Erythroblast (primary cell): ENCODE measurements around the gene FES.
A peak's percentile ranks its signal among the peaks of the same experiment; 100 is the strongest.
"Not testable (repeated sequence)": the region's sequence is repeated elsewhere in the genome, so short reads cannot be mapped to it uniquely, and the experiment has no call there.

Experiments used
- DNase-seq, 2 experiments: peaks; one replicate each; lab custom pipeline; 2025; lab: John Stamatoyannopoulos, UW
- GATA1 ChIP-seq: IDR thresholded peaks from 2 replicates; pipeline ENCODE4 v1.6.1; 2011; ENCODE audit warnings: low read depth, mild to moderate bottlenecking, control low read depth, low read length, moderate library complexity
- POLR2A ChIP-seq: IDR thresholded peaks from 2 replicates; pipeline ENCODE4 v1.6.1; 2011; ENCODE audit warnings: mild to moderate bottlenecking, low read length

The FES gene

DNA sequence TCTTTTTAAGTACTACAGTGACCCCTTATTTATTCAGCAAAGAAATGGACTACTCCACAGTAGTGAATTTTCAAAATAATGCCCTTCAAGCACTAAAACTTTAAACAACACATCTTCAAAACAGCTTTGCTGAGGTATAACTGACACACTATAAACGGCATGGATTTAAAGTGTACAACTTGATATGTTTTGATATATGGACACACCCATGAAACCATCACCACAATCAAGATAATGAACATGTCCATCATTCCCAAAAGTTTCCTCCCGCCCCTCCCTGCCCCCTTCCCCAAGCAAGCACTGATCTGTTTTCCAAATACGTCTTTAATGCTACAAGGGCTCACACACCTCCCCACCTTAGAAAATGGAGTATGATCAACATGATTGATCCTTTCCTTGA, 17.5 kb upstream of the FES start:
- no peak for DNase-seq
- TF ChIP-seq GATA1 (no peak), POLR2A (no peak)

DNA sequence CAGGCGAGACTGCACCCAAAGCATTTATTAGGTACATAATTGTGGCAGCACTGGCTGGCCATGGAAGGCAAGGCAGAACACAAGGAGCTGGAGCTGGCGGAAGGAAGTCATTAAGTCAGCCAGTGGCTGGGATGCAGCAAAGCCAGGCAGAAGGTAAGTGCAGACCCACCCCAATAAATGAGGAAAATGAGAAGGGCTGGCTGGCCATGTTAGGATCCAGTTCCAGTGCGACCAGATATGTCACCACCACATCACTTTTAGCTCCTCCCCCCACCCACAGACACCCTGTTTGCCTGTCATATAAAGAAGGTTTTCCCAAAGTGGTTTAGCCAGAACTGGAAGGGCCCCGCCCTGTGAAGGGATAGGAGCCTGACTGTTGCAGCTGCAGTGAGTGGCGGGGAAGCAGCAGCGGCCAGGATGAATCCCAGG, 16.0 kb upstream of the FES start, which contains the start of gene FURIN:
Gene FURIN (plus strand): TSS at position 328 of the 429 bp plus-strand sequence. CDS start 7,153 bp downstream, outside the sequence.
- TF ChIP-seq POLR2A, result no peak
- TF ChIP-seq GATA1, result no peak
- peak in 1 of 2 experiments; percentile 30 for DNase-seq

DNA sequence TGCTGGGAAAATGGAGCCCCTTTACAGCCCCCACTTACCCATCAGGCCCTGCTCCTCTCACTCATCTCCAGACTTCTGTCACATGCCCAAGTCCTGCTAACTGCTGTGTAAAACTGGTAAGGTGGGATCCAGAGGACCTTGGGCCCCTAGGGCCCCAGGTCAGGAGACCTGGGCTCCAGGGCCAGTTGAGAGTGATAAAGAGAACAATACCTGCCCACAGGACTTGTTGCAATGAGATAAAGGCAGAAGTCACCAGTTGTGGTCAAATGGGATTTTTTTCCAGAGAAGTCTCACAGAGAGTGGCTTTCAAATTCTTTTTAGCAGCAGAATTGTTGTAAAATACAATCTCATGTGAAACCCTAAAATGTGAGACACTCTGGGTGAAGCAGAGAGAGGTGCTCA, 15.2 kb upstream of the FES start:
- peak; percentile 49 to 57 for DNase-seq
- no peak for TF ChIP-seq POLR2A
- no peak for TF ChIP-seq GATA1

DNA sequence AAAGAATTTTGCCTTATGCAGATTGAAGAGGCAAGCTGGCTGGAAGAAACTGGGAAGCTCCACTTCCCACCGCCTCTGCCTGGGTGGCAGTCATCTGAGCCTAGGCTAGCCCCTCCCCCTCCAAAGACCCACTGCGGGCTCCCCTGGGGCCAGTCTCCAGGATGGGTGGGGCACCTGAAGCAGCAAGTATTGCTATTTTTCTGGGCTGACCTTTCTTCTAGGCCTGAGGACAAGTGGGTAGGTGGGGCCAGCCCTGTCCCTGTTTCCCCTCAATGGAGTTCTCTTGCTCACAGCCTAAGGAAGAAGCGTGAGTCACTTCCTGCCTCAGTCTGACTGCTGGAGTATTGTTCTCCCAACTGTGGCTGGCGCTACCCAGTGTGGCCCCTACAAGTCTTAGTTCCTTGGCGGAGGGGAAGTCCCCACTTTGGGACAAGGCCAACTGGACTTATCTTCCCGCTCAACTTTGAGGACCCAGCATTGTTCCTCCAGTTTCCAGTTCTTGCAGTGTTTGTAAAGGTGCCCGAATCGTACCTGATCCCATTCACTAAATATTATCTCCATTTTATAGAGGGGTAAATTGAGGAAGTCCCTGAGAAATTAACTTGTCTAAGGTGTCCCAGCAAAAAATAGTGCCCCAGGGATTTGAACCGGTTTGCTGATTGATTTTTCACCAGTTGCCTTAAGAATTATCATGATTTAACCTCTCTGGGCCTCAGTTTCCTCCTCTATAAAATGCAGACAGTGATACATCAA, 14.5 kb upstream of the FES start:
- TF ChIP-seq POLR2A (peak; percentile 21), GATA1 (no peak)
- peak; percentile 64 to 72 for DNase-seq

DNA sequence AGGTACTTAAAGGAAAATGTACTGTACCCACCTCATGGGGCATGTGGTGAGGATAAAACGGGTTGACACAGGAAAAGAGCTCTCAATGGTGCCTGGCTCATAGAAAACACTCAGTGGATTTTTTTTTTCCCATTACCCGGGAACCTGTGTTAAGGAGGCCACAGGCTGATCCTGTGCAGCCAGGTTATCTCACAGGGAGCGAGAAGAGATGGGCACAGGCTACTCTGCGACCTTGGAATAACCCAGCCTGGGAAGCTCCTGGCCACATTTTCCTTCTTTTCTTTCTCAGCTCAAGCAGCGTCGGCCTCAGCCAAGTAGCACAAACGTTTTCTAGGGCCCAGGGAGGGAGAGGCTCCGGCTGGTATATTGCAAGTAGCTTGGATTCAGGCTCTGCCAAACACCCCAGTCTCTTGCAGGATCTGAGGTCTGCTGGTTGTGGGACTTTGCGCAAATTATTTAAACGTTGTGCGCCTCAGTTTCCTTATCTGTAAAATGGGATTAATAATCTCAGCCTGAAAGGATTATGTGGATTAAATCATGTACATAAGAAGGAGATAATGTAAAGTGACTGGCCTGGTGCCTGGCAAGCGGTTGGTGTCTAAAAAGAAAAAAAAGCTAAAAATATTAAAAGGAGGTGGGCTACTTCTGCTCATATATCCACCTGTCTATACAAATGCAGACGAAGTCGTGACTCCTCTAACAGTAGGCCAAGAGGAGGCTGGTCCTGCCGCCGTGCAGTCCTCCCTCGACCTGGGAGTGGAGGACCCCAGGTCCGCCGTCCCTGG, 13.8 kb upstream of the FES start:
- DNase-seq, result peak in 1 of 2 experiments; percentile 66
- TF ChIP-seq POLR2A, result no peak
- no peak for TF ChIP-seq GATA1

DNA sequence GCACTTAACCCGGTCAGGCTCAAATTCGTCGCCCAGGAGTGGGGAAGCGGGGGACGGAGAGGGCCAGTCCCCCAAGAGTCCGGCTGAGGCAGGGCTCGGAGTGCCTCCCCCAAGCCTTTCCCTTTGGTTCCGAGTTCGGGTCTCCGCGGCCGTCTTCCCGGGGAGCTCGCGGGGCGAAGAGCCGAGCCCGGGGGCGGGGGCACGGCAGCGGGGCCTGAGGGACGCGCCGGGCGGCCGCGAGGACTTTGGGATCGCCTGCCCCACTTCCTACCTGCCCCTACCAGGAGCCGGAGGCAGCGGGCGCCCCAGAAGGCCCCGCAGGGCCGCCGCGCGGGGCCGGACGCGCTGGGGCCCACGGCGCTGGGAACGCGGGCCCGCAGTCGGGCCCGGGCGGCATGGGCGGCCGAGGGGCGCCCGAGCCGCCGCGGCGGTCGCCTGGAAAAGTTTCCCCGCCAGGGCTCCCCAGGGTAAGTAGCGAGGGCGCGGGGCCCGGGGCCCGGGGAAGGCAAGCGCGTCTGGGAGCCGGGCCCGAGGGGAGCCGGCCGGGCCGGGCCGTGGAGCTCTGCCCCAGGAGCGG, 13.1 kb upstream of the FES start:
- TF ChIP-seq POLR2A (peak; percentile 36), GATA1 (no peak)
- peak; percentile 69 to 83 for DNase-seq

DNA sequence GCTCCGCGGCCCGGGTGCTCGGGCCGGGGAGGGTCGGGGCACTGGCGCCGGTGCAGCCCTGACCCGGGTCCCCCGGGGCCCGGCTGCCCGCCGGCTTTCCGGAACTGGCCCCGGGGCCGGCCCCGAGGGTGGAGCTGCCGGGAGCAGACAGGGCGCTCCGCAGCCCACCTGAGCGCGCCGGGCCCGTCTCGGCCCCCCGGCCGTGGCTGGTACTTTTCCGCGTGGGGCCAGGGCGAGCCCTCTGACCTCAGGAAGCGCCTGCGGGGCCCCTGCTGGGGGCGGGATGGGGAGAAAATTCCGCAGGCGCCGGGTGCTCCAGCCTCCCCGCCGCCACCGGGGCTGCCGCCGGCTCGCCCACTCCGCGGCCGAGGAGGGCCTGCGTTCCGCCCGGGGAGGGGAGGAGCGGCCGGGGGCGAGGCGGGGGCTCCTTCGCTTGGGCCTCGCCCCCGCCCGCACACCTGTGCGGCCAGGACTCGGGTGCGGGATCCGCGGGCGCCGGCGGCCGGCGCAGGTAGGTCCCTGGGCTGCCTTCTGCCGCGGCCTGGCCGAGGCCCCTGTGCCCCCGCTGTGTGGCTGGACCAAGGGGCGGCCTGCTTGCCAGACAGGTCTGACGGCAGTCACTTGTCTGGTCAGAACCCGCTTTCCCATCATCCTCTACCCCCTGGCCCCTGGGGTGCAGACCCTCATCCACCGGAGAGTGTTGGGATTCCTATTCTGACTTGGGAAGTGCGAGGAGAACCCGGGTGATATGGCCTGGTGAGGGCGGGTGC, 12.4 kb upstream of the FES start:
- peak; percentile 69 to 78 for DNase-seq
- no peak for TF ChIP-seq GATA1
- no peak for TF ChIP-seq POLR2A

DNA sequence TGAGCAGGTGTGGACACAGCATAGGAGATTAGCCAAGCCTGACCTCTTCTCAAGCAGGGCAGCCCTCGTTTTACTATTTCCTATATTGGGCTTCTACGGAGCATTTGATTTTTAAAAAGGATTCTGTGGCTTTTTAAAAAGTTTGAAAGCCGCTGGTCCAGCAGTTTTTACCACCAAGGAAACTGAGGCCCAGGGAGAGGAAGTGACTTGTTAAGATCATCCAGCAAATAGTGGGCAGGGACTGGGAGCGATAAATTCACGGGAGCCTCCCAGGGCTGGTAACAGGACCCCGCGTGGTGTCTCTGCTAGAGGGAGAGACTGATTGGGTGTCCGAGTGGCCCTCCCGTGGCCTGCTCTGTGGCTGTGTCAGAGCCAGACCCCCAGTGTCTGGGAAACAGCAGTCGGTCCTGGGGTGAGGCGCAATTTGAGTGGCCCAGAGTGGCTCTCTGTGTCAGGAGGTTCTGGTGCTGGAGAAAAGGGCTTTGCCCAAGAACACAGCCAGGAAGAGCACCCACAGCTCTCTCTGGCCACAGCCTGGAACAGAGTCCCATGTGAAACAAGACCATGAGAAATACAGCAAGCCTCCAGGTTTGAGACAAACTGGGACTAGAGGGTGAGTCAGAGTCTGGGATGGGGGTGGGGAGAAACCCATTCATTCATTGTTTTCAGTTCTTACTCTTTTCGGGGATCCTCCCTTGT, 11.7 kb upstream of the FES start:
- DNase-seq, result peak; percentile 64 to 73
- TF ChIP-seq POLR2A (peak; percentile 71), GATA1 (no peak)

DNA sequence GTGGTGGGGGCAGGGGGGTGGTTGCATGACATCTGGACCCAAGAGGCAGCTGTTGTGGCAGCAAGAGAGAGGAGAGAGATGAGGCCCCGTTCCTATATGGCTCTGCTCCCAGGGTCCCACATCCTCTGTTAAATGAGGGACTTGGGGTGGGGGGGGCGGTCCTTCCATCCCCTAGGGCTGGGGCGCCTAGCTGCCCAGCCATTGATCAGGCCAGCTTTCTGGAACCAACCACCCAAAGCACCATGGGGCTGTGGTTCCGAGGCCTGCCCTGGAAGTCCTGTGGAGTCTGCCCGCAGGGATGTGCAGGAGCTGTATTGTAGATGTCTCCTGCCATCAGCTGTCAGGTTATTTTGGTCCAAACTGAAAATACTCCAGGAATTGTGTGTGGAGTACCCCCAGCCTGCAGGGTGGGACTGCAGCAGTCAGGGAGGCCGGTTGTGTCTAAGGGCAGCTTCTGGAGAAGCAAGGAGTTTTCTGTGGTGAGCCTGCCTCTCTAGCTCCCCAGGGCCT, 10.8 kb upstream of the FES start:
- no peak for DNase-seq
- no peak for TF ChIP-seq POLR2A
- no peak for TF ChIP-seq GATA1

DNA sequence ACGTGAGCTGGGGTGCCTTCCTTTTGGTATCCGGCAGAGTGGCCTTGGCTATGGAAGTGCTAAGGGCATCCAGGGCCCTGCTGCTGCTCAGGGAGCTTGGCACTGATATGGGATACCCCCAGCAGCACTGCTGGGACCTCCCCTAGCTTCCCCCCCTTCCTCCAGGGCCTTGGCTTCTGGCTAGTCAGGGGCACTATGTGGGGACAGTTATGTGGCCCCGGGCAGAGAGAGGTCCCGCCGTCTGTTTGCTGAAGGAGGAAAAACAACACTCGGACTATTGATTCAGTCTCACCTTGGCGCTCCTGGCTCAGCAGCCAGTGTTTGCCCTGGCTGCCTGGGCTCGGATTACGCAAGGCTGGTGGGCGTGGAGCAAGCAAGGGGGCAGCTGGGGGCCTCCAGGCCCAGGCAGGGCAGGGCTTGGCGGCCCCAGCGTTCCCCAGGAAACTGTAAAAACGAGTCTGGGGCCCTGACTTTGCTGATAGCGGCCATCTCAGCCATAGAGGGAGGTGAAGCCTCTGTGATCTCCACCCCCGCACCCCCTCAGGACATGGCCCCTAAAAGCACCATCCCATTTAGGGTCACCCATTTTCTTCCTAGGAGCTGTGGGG, 10.2 kb upstream of the FES start:
- peak; percentile 84 to 87 for DNase-seq
- TF ChIP-seq POLR2A, result no peak

DNA sequence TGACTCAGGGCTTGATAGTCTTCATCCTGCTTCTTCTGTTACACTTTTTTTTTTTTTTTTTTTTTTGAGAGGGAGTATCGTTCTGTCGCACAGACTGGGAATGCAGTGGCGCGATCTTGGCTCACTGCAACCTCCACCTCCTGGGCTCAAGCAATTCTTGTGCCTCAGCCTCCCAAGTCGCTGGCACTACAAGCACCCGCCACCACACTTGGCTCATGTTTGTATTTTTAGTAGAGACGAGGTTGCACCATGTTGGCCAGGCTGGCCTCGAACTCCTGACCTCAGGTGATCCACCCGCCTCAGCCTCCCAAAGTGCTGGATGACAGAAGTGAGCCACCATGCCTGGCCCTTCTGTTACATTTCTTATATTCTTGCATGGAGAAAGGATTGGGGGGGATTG, 9.3 kb upstream of the FES start:
- not testable (repeated sequence) for DNase-seq

DNA sequence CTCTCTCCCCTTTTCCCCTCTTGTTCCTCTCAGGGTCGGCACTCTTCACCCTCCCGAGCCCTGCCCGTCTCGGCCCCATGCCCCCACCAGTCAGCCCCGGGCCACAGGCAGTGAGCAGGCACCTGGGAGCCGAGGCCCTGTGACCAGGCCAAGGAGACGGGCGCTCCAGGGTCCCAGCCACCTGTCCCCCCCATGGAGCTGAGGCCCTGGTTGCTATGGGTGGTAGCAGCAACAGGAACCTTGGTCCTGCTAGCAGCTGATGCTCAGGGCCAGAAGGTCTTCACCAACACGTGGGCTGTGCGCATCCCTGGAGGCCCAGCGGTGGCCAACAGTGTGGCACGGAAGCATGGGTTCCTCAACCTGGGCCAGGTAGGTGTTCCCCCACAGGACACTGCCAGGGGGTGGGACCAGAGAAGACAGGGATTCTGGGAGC, 8.7 kb upstream of the FES start:
- no peak for DNase-seq
- TF ChIP-seq POLR2A (no peak), GATA1 (no peak)
